GM18873 (cell line): Measurements from ENCODE around the gene MYOM1.
"Not testable (repeated sequence)": the region's sequence is repeated elsewhere in the genome, so short reads cannot be mapped to it uniquely, and the experiment has no call there.

Experiments used
- ATAC-seq: cut with Tn5 transposase; IDR thresholded peaks from one replicate; pipeline ENCODE4 v1.9.1; 2021; ENCODE audit warnings: mild to moderate bottlenecking, moderate library complexity, moderate number of reproducible peaks; ENCODE audit not compliant: unreplicated experiment, low FRiP score

Gene MYOM1

DNA sequence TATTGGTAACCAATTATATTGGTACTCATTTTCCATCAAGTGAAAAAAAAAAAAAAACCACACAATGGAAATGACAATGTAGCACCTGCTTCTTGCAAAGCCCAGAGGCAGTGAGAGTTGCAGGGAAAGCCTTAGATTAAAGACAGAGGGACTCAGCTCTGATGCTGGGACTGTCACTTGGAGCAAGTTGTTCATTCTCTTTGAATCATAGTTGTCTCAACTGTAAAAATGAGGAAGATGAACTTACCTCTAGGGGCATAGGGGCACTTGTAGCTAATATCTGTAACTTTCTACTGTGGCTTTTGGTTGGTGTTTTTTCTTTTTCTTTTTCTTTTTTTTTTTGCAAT is 125.5 kb downstream of the MYOM1 start:
- ATAC-seq = no peak

DNA sequence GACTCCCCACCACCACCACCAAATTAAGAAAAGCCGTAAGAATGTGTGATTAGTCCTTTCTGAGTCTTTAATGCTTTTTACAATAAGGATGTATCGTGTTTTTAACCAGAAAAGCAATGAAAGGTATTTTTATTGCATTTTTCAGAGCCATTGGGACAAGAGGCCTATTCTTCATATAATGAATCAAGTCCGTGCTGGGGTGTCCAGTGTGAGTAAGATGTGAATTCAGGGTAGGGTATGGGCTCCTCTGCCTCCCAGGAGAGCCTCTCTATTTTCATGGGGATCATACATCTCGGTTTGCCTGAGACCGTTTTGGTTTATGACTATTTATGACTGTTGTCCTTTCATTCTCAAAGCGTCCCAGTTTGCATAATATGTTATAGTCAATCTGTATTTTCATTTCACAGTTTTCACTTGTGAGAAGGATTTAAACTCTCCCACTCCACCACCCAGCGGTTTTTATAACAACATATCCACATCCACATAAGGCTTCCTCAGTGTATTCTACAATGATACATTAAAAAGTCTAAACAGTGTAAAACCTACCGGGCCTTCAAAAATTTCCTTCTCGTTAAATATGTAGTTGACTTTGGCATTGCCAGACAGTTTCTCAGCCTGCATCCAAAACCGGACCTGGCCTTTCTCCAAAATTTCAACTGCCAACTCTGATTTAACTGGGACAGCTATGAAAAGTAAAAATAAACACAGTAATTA is 126.0 kb downstream of the MYOM1 start:
- no peak for ATAC-seq

- no peak for ATAC-seq
Measured at GRCh38 chr18:3092727-3093126, 127.0 kb downstream of the MYOM1 start.

GRCh38 chr18:3089579-3089978 is 130.2 kb downstream of the MYOM1 start:
- no peak for ATAC-seq

- ATAC-seq = no peak
Measured at GRCh38 chr18:3088449-3088848, 131.3 kb downstream of the MYOM1 start.

DNA sequence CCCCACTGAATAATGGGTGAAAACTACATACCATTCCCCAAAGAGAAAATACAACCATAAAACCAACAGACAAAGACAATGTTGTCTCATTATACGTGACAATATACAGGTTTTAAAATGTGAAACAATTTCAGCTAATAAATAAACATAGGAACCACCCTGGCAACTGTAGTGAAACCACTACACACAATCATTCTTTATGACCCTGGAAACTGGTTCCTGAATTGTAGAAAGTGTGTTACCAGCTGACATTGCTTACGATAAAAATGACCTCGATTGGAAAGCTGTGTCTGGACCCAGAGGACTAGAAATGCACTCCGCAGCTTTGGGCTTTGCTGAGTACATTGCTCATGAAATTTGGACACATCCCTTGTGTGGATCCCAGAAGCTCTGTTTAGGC is 132.9 kb downstream of the MYOM1 start:
- ATAC-seq = no peak

GRCh38 chr18:3085612-3086011 is 134.2 kb downstream of the MYOM1 start:
- no peak for ATAC-seq

DNA sequence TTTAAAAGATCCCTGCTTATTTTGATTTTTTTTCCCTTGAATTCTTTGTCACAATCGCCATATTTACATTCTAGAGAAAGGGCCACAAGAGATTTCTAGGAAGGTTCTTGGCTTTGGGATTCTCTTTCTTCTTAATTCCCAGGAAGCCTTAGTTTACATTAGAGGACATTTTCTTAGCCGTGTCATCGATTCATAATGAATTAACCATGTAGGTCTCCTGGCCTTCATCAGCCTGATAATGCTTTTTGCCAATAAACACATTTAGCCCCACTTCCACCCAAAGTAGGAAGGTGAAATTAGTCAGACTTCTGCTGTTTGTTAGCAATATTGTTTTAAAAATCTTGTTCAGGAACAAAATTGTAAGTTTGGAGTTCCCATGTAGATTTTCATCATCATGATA is 135.6 kb downstream of the MYOM1 start:
- ATAC-seq = no peak

GRCh38 chr18:3083766-3084165 is 136.0 kb downstream of the MYOM1 start:
- no peak for ATAC-seq

GRCh38 chr18:3081584-3081991 is 138.2 kb downstream of the MYOM1 start:
- no peak for ATAC-seq

GRCh38 chr18:3079653-3080052 is 140.1 kb downstream of the MYOM1 start:
- ATAC-seq = no peak

- ATAC-seq = no peak
Measured at GRCh38 chr18:3075491-3075890, 144.3 kb downstream of the MYOM1 start.

GRCh38 chr18:3074087-3074486 is 145.7 kb downstream of the MYOM1 start:
- ATAC-seq = no peak

DNA sequence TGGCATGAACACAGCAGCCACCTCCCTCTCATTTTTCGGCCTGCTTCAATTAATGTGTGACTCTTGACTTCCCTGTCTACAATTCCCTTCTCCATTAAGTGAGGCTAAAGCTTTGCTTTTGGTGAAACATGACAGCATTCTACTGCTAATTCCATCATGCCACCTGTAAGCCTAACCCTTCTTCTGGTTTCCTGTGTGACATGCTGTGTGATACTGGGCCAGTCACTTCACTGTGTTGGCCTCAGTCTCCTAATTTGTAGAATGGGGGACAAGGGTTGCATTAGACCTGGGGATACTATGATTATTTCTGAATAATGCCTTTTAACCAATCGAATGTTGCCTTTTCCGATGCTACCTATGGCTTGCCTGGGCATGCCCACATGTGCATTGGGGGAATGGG is 146.4 kb downstream of the MYOM1 start:
- not testable (repeated sequence) for ATAC-seq

DNA sequence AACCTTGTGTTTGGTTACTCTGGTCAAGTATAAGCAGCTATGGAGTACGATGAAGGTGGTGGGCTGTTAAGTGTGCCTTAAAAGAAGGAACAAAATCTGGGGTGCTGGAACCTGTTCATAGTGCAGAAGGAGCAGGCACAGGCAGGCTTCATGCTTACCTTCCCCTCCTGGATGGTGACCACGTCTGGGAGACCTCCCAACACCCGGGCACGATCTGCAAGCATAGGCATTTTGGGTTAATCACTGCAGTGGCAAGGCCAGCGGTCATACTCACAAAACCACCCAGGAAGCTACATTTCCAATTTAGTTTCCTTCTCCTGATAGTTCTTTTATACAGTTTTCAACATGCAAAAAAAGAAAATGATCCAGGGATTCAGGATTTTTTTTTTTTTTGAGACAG is 148.1 kb downstream of the MYOM1 start:
- ATAC-seq = no peak

GRCh38 chr18:3069671-3070433 is 149.9 kb downstream of the MYOM1 start:
- ATAC-seq = no peak

DNA sequence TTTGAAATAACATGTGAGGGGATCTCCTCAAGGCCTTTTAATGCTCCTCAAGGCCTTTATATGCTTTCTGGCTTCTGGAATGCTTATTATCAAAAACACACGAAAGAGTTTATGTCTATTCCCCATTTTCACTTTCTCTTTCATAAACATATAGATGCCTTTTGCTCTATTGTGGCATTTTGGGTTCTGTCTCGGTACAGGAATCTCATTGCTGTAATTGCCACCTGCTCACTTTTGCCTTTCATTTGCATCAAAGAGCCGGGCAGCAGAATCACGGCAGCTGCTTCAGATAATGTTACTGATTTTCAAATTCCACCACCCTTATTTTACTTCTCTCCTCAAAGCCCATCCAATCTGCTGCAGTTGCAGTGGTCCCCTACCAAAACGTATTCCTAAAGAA is 152.0 kb downstream of the MYOM1 start:
- no peak for ATAC-seq

DNA sequence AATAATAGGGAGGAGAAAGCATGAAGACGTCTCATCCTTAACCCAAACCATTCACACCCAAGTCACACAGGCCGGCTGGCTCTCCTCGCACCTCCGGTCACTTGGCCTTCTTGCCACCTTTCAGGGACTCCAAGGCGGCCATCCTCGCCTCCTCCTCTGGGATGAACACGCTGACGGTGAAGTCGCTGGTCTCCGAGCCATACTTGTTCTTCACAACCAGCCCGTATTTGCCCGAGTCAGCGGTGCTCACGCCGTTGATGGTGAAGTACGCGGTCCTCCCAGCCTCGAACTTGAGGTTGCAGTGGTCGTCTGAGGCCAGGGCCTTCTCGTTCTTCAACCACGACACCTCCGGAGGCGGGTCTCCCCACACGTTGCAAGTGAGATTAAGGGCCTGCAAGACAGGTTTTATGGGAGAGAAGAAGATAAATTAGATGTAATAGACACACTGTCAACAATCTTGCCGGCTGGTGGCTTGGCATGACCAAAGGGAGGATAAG is 152.6 kb downstream of the MYOM1 start:
- ATAC-seq = no peak

DNA sequence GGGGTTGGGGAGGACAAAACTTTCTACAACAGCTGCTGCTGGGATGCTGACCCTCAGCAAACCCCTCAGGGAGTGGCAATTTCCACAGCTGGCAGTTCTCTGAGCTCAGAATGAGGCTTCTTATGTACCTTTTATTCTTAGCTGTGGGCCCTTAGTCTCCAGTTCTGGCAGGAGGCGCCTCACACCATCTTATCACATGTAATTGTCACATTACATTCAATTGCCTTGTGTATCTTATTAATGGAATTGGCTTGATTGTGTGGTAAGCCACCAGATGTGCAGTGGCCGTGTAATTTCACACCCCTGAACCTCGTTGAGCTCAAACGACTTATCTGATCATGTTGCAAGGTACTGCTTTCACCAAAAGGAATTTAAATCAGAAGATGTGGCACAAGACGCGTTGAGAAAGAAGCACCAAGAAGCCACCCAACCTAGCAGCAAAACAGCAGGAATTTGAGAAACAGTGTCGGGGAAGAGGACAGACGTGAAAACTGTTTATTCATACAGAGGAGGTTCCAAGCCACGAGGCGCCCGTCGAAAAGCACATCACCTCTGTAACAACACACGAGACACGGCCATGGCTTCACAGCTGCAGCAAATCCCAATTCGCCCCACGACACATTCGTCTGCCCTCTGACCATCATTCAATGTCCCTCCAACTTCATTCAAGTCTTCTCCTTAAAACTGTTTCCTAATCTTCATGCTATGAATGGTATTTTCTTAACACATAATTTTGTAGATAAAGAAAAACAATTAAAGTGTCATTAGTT is 153.2 kb downstream of the MYOM1 start:
- ATAC-seq = no peak

DNA sequence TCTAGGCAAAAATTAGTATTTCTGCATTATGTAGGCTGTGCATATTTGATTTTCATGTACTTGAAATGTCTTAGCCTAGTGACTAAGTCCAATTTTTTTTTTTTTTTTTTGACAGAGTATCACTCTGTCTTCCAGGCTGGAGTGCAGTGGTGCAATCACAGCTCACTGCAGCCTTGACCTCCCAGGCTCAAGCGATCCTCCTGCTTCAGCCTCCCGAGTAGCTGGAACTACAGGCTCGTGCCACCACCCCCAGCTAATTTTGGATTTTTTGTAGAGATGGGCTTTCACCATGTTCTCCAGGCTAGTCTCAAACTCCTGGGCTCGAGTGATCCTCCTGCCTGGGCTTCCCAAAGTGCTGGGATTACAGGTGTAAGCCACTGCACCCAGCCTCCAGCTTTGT is 156.0 kb downstream of the MYOM1 start:
- not testable (repeated sequence) for ATAC-seq
